ENCODE results near the gene ABCA13.

- TF ChIP-seq MAX (IDR thresholded peaks at IDR 0.05) (no peak), REST (IDR thresholded peaks at IDR 0.05; ENCODE audit: low read depth) (no peak), CTCF (IDR thresholded peaks at IDR 0.05 in 2 of 3, conservative IDR thresholded peaks at IDR 0.05 in 1 of 3; ENCODE audit: borderline replicate concordance in 1 of 3, insufficient read depth in 1 of 3, low read depth in 2 of 3, low read length in 2 of 3) (no peak), POLR2AphosphoS5 (IDR thresholded peaks at IDR 0.05; ENCODE audit: low read depth, low read length) (no peak), FOSL1 (IDR thresholded peaks at IDR 0.05; ENCODE audit: low read depth) (no peak), POLR2A (IDR thresholded peaks at IDR 0.05; ENCODE audit: borderline replicate concordance, extremely low read depth, insufficient read depth, insufficient read length) (no peak), EZH2 (IDR thresholded peaks at IDR 0.05) (no peak)
Observed at GRCh38 chr7:48428091-48428684, 256.9 kb downstream of the ABCA13 start.
